ENCODE measurements around the gene ARHGEF4. TPM values are rescaled to one million over a fixed set of nuclear protein-coding genes. Genes with fewer than 3 reads are reported as not detected.

Gene ARHGEF4
- total and polyA plus RNA-seq, 10 of the 15 experiments (the other 5 are each of a cell fraction or from before 2014, with no cell fraction given): 0.02 to 0.24 (median 0.16) TPM; not detected in 6

- TF ChIP-seq, protein P1, sequence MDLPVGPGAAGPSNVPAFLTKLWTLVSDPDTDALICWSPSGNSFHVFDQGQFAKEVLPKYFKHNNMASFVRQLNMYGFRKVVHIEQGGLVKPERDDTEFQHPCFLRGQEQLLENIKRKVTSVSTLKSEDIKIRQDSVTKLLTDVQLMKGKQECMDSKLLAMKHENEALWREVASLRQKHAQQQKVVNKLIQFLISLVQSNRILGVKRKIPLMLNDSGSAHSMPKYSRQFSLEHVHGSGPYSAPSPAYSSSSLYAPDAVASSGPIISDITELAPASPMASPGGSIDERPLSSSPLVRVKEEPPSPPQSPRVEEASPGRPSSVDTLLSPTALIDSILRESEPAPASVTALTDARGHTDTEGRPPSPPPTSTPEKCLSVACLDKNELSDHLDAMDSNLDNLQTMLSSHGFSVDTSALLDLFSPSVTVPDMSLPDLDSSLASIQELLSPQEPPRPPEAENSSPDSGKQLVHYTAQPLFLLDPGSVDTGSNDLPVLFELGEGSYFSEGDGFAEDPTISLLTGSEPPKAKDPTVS (IDR thresholded peaks at IDR 0.05; ENCODE audit: low read depth, low read length): no peak
- TF ChIP-seq, protein P2, sequence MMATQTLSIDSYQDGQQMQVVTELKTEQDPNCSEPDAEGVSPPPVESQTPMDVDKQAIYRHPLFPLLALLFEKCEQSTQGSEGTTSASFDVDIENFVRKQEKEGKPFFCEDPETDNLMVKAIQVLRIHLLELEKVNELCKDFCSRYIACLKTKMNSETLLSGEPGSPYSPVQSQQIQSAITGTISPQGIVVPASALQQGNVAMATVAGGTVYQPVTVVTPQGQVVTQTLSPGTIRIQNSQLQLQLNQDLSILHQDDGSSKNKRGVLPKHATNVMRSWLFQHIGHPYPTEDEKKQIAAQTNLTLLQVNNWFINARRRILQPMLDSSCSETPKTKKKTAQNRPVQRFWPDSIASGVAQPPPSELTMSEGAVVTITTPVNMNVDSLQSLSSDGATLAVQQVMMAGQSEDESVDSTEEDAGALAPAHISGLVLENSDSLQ (IDR thresholded peaks at IDR 0.05): no peak
- TF ChIP-seq MTA3 (IDR thresholded peaks at IDR 0.05; ENCODE audit: borderline replicate concordance, low read length) (no peak), MTA2 (IDR thresholded peaks at IDR 0.05; ENCODE audit: low read depth) (no peak)
These were observed 180.4 kb downstream of the ARHGEF4 start (continued) for GRCh38 chr2:131016826-131017741.

DNA sequence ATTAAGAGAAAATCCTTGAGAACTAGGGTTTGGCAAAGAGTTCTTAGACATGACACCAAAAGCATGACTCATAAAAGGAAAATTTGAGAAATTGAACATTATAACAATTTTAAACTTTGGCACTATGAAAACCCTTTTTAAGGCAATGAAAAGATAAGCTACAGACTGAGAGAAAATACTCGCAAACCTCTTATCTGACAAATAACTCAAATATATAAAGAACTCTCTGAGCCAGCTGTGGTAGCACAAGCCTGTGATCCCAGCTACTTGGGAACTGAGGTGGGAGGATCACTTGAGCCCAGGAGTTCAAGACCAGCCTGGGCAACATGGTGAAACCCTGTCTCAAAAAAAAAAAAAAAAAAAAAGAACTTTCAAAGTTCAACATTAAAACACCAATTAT is 186.0 kb downstream of the ARHGEF4 start:
- H3K4me2 ChIP-seq (ENCODE audit: control insufficient read depth, insufficient read depth): no peak overlapping the region
- FAIRE-seq: no peak
- in situ Hi-C loops (cut with MboI): no loop called here
- WGBS (ENCODE audit: insufficient coverage, insufficient replicate concordance, low lambda C conversion rate, missing lambda C conversion rate): 50% methylated on average over 1 of the region's 1 CpG
- H3K4me3 ChIP-seq: no peak overlapping the region
- H4K20me1 ChIP-seq (ENCODE audit: control insufficient read depth, insufficient read depth): no peaks in the 10 kb centered on the region
- POLR2A ChIA-PET: no interaction called here
- no peaks in the 10 kb centered on the region for H3K36me3 ChIP-seq (ENCODE audit: control insufficient read depth in 2 of 2, insufficient read depth in 2 of 2, low read length in 1 of 2)
- H3K79me2 ChIP-seq (ENCODE audit: control insufficient read depth, insufficient read depth, low read length): no peaks in the 10 kb centered on the region
- intact Hi-C loops (cut with micrococcal nuclease; ENCODE audit: unreplicated experiment): no loop called here
- no peak for DNase-seq (ENCODE audit: low read depth, low spot score)
- SMC1A ChIA-PET (ENCODE audit: uncharacterized antibody, unreplicated experiment): no interaction called here
- no peaks in the 10 kb centered on the region for H3K4me1 ChIP-seq (ENCODE audit: control insufficient read depth, insufficient read depth, low read length)
- BruUV-seq (replicated peaks): no TSS peak
- H2AFZ ChIP-seq (ENCODE audit: control insufficient read depth, low read depth, low read length): no peak overlapping the region
- no peaks in the 10 kb centered on the region; the same call in 2 of the 3 replicates for H3K9me3 ChIP-seq (replicated peaks; ENCODE audit: control insufficient read depth, insufficient read depth, low read length)
- CTCF ChIA-PET: no interaction called here
- H3K27ac ChIP-seq (ENCODE audit: control insufficient read depth, insufficient read depth): no peak overlapping the region
- RAD21 ChIA-PET (ENCODE audit: unreplicated experiment): no interaction called here
- no peaks in the 10 kb centered on the region; a peak in 1 of 4 replicates for H3K27me3 ChIP-seq (replicated peaks in 1 of 2; ENCODE audit: control insufficient read depth in 2 of 2, insufficient read depth in 2 of 2, low read length in 1 of 2)
- no peak for ATAC-seq
- no peak overlapping the region for H3K9ac ChIP-seq (ENCODE audit: control insufficient read depth, insufficient read depth, low read length)
- no peak for TF ChIP-seq EED (IDR thresholded peaks at IDR 0.05; ENCODE audit: low read depth)
- TF ChIP-seq IKZF1 (conservative IDR thresholded peaks at IDR 0.05): no peak
- TF ChIP-seq SUPT20H (IDR thresholded peaks at IDR 0.05; ENCODE audit: borderline replicate concordance, control insufficient read depth, low read depth, low read length): no peak
- no peak for TF ChIP-seq FOXK2 (IDR thresholded peaks at IDR 0.05)
- TF ChIP-seq CREB1 (IDR thresholded peaks at IDR 0.05; ENCODE audit: low read depth): no peak
- TF ChIP-seq, protein P3, sequence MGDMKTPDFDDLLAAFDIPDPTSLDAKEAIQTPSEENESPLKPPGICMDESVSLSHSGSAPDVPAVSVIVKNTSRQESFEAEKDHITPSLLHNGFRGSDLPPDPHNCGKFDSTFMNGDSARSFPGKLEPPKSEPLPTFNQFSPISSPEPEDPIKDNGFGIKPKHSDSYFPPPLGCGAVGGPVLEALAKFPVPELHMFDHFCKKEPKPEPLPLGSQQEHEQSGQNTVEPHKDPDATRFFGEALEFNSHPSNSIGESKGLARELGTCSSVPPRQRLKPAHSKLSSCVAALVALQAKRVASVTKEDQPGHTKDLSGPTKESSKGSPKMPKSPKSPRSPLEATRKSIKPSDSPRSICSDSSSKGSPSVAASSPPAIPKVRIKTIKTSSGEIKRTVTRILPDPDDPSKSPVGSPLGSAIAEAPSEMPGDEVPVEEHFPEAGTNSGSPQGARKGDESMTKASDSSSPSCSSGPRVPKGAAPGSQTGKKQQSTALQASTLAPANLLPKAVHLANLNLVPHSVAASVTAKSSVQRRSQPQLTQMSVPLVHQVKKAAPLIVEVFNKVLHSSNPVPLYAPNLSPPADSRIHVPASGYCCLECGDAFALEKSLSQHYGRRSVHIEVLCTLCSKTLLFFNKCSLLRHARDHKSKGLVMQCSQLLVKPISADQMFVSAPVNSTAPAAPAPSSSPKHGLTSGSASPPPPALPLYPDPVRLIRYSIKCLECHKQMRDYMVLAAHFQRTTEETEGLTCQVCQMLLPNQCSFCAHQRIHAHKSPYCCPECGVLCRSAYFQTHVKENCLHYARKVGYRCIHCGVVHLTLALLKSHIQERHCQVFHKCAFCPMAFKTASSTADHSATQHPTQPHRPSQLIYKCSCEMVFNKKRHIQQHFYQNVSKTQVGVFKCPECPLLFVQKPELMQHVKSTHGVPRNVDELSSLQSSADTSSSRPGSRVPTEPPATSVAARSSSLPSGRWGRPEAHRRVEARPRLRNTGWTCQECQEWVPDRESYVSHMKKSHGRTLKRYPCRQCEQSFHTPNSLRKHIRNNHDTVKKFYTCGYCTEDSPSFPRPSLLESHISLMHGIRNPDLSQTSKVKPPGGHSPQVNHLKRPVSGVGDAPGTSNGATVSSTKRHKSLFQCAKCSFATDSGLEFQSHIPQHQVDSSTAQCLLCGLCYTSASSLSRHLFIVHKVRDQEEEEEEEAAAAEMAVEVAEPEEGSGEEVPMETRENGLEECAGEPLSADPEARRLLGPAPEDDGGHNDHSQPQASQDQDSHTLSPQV (IDR thresholded peaks at IDR 0.05): no peak
- no peak for TF ChIP-seq GATAD2B (conservative IDR thresholded peaks at IDR 0.05; ENCODE audit: low read depth)
- no peak for TF ChIP-seq MTA3 (IDR thresholded peaks at IDR 0.05; ENCODE audit: borderline replicate concordance, low read length)
- no peak for TF ChIP-seq E2F8 (IDR thresholded peaks at IDR 0.05; ENCODE audit: low read depth, partially characterized antibody)
